Activated CD8-positive, alpha-beta T cell treated with anti-CD3 and anti-CD28 coated beads for 36 hours (primary cell): ENCODE results near the gene DDC. TPM values are rescaled to one million over a fixed set of nuclear protein-coding genes. Genes with fewer than 3 reads are reported as not detected.
"Not testable (repeated sequence)": the region's sequence is repeated elsewhere in the genome, so short reads cannot be mapped to it uniquely, and the experiment has no call there.

Experiments
- ATAC-seq: fragments of 200-7000 bp; cut with Tn5 transposase; one replicate; pipeline ENCODE4 v1.10.0; 2021; ENCODE audit warnings: mild to moderate bottlenecking, moderate library complexity
- CTCF ChIA-PET: fragments of 350-600 bp; sonication (Branson Sonifier 250); formaldehyde crosslinking; loops from one replicate; lab custom pipeline; 2021; ENCODE audit warnings: antibody characterized with exemption; lab: Charles Lee
- POLR2A ChIA-PET: fragments of 350-600 bp; sonication (Branson Sonifier 250); formaldehyde crosslinking; loops from one replicate; lab custom pipeline; 2021; ENCODE audit warnings: antibody characterized with exemption; lab: Charles Lee
- DNase-seq: peaks from one replicate; pipeline ENCODE4 v3.0.0-alpha.2; 2020
- H3K27ac Mint-ChIP-seq: one replicate; pipeline ENCODE4 v1.8.0; 2021; ENCODE audit warnings: mild to moderate bottlenecking, mixed read lengths
- H3K27me3 Mint-ChIP-seq: one replicate; pipeline ENCODE4 v1.8.0; 2021; ENCODE audit warnings: mixed read lengths
- H3K36me3 Mint-ChIP-seq: one replicate; pipeline ENCODE4 v1.8.0; 2021; ENCODE audit warnings: low read depth, mixed read lengths
- H3K4me1 Mint-ChIP-seq: one replicate; pipeline ENCODE4 v1.8.0; 2021; ENCODE audit warnings: low read depth, mixed read lengths
- H3K4me3 Mint-ChIP-seq: one replicate; pipeline ENCODE4 v1.8.0; 2021; ENCODE audit warnings: mild to moderate bottlenecking, moderate library complexity, mixed read lengths
- H3K9me3 Mint-ChIP-seq: one replicate; pipeline ENCODE4 v1.8.0; 2021; ENCODE audit warnings: mixed read lengths
- CTCF ChIP-seq: fragments of 200-600 bp; IDR thresholded peaks from one replicate; pipeline ENCODE4 v1.8.0; 2022; ENCODE audit warnings: antibody characterized with exemption, mild to moderate bottlenecking
- intact Hi-C: fragments of 100-400 bp; cut with micrococcal nuclease; formaldehyde crosslinking; loops from one replicate; pipeline ENCODE4 v1.10.0; 2022
- total RNA-seq, 2 experiments: library from RNA; stranded (reverse); gene quantifications; one replicate each; pipeline ENCODE4 v1.2.3, GENCODE V29; 2021

Gene DDC
- total RNA-seq, 2 experiments from 2014 or later, result 0.36 to 1.2 TPM

GRCh38 chr7:50538478-50538877 lies 26.7 kb downstream of the DDC start:
- DNase-seq (no peak), ATAC-seq (no peak)
- CTCF ChIA-PET, result no interaction called here
- H3K4me1 Mint-ChIP-seq, result no peaks in the 10 kb centered on the region
- no peak overlapping the region for H3K4me3 Mint-ChIP-seq
- no peaks in the 10 kb centered on the region for H3K27me3 Mint-ChIP-seq
- H3K9me3 Mint-ChIP-seq, result no peaks in the 10 kb centered on the region
- TF ChIP-seq CTCF, result no peak
- POLR2A ChIA-PET, result no interaction called here
- no peaks in the 10 kb centered on the region for H3K36me3 Mint-ChIP-seq
- intact Hi-C loops, result no loop called here
- no peak overlapping the region for H3K27ac Mint-ChIP-seq

DNA sequence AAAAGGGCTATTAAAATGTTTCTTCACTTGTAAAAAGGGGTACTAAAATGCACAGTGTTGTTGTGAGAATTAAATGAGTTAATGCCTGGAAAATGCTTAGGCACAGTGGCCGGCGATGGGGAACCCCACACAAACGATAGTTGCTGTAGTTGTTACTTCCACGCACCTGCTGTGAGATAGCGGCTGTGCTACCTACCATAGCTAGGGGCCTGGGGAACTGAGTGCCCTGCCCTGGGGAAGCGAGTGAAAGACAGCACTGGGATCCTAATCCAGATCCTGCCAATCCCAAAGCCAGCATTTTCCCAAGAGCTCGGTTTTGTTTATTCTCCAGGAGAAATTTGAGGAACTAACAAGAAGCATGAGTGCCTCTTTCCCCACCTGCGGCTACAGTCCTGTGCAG lies 27.8 kb downstream of the DDC start:
- ChIA-PET POLR2A (no interaction called here), CTCF (interaction anchor here (0.6 to 1.6 kb wide), 2 partner anchors 70 to 445 kb away, joined by 3 to 4 read pairs; no protein-coding TSS in a partner anchor)
- ATAC-seq (no peak), DNase-seq (no peak)
- Mint-ChIP-seq H3K27me3 (no peaks in the 10 kb centered on the region), H3K27ac (no peak overlapping the region), H3K36me3 (no peaks in the 10 kb centered on the region), H3K4me1 (no peaks in the 10 kb centered on the region), H3K4me3 (no peak overlapping the region), H3K9me3 (no peaks in the 10 kb centered on the region)
- no peak for TF ChIP-seq CTCF
- intact Hi-C loops, result no loop called here

DNA sequence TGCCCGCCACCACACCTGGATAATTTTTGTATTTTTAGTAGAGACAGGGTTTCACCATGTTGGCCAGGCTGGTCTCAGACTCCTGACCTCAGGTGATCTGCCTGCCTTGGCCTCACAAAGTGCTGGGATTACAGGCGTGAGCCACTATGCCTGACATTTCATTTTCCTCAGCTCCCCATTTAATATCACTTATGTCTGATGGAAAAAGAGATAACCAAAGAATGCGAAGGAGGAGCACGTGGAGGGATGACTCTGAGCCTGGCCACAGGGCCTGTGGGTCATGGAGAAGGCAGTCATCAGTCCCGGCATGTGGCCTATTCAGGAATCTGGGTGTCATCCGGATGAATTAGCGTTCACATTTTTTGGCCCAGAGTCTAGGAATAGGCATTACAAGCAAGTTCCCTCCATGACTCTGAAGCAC lies 29.9 kb downstream of the DDC start:
- DNase-seq, POLR2A ChIA-PET, H3K27me3 Mint-ChIP-seq, H3K9me3 Mint-ChIP-seq, H3K36me3 Mint-ChIP-seq, intact Hi-C loops, H3K27ac Mint-ChIP-seq, ATAC-seq, H3K4me1 Mint-ChIP-seq, H3K4me3 Mint-ChIP-seq: not testable (repeated sequence)
- CTCF ChIA-PET, result interaction anchor here (0.8 kb wide), 1 partner anchor 67 kb away, joined by 4 read pairs; no protein-coding TSS in a partner anchor

GRCh38 chr7:50534690-50535290 lies 30.4 kb downstream of the DDC start:
- peak; percentile 7 for DNase-seq
- Mint-ChIP-seq H3K36me3 (no peaks in the 10 kb centered on the region), H3K27me3 (no peaks in the 10 kb centered on the region), H3K27ac (no peak overlapping the region), H3K4me3 (no peak overlapping the region), H3K4me1 (peaks cover 8% of the 10 kb centered on the region), H3K9me3 (no peaks in the 10 kb centered on the region)
- ChIA-PET CTCF (interaction anchor here (0.8 kb wide), 1 partner anchor 67 kb away, joined by 4 read pairs; no protein-coding TSS in a partner anchor), POLR2A (no interaction called here)
- peak; percentile 65 for ATAC-seq
- intact Hi-C loops, result no loop called here
- no peak for TF ChIP-seq CTCF

- Mint-ChIP-seq H3K4me3 (no peak overlapping the region), H3K27me3 (peaks cover 2% of the 10 kb centered on the region), H3K9me3 (no peaks in the 10 kb centered on the region), H3K27ac (no peak overlapping the region), H3K36me3 (no peaks in the 10 kb centered on the region), H3K4me1 (peaks cover 8% of the 10 kb centered on the region)
- DNase-seq, result no peak
- intact Hi-C loops, result no loop called here
- ChIA-PET POLR2A (no interaction called here), CTCF (interaction anchor here (0.9 kb wide), 1 partner anchor 607 kb away, joined by 4 read pairs; no protein-coding TSS in a partner anchor)
- TF ChIP-seq CTCF, result no peak
- ATAC-seq, result no peak
Measured at GRCh38 chr7:50533866-50534265, 31.3 kb downstream of the DDC start.
